ENCODE measurements around the gene CAMSAP1.
A peak's percentile ranks its signal among the peaks of the same experiment; 100 is the strongest.
"Not testable (repeated sequence)": the region's sequence is repeated elsewhere in the genome, so short reads cannot be mapped to it uniquely, and the experiment has no call there.

The CAMSAP1 gene

GRCh38 chr9:135907431-135908092, at the start of gene CAMSAP1:
Gene CAMSAP1, minus strand, starts transcription at chr9:135907546. Its CDS starts 387 bp downstream, at chr9:135907159.
- DNase-seq: peak; percentile 95

DNA sequence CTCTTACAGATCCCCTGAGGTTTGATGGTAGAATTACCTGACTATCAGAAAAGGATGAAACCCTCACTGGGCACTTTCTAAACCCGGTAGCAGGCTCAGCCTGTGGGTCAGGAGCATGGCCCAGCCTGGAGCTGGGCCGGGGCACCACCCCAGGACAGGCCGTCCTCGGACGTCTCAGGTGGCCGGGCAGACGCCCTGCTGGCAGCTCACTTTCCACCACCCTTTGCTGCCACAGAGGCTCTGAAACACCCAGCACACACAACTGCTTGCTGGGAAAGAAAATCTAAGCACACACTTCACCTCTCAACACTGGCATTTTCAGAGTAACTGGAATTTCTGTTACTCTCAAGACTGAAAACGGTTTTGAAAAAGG, 49.4 kb upstream of the CAMSAP1 start:
- no peak for DNase-seq

DNA sequence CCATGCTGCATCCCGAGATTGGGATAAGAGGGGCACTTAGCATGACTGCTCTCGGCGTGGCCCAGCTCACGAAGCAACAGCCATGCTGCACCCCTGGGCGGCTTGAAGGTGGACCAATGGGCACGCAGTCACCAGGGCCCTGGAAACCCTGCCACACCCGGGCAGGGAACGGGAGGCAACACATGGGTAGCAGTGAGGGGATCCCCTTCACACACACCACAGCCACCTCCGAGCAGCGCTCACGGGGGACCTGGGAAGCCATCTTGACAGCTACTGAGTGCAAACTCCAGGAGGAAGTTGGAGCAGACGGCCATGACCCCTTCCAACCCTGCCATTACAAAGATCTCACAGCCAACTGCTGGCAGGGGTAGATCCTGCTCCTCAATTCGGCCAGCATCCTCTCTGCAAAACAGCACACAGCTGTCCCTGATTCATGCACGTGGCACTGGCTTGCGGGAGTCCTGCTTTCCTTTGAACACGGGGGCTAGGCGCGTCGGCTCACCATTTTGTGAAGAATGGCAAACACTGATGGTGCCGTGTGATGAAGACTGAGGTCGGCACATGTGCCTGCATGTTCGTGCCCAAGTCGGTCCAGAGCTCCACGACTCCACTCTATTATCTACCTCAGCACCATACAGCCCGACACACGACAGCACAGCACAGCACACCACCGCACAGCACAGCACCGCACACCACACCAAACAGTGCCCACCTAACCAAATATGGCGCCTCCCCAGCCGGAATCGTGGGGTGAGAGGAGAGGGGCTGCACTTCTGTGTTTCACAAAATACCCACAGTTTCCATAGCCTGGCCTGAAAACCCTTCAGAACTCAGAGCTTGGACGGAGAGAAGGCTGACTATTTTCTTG, 48.8 kb upstream of the CAMSAP1 start:
- DNase-seq: no peak

GRCh38 chr9:135952664-135953206, 45.4 kb upstream of the CAMSAP1 start:
- DNase-seq: no peak

GRCh38 chr9:135951889-135952663, 44.7 kb upstream of the CAMSAP1 start:
- no peak for DNase-seq

DNA sequence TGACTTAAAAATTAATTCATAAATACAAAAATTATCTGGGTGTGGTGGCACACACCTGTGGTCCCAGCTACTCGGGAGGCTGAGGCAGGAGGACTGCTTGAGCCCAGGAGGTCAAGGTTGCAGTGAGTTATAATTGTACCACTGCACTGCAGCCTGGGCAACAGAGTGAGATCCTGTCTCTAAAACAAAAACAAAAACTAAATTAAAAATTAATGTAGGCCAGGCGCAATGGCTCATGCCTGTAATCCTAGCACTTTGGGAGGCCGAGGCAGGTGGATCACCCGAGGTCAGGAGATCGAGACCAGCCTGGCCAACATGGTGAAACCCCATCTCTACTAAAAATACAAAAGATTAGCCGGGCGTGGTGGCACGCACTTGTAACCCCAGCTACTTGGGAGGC, 44.0 kb upstream of the CAMSAP1 start:
- not testable (repeated sequence) for DNase-seq

GRCh38 chr9:135950841-135951240, 43.5 kb upstream of the CAMSAP1 start:
- DNase-seq: not testable (repeated sequence)

GRCh38 chr9:135950135-135950682, 42.9 kb upstream of the CAMSAP1 start:
- DNase-seq: no peak

GRCh38 chr9:135949501-135950134, 42.3 kb upstream of the CAMSAP1 start:
- no peak for DNase-seq

GRCh38 chr9:135948968-135949367, 41.6 kb upstream of the CAMSAP1 start:
- DNase-seq: no peak

GRCh38 chr9:135948446-135948845, 41.1 kb upstream of the CAMSAP1 start:
- DNase-seq: no peak

GRCh38 chr9:135947582-135947981, 40.2 kb upstream of the CAMSAP1 start:
- no peak for DNase-seq

GRCh38 chr9:135947105-135947504, 39.8 kb upstream of the CAMSAP1 start:
- not testable (repeated sequence) for DNase-seq

DNA sequence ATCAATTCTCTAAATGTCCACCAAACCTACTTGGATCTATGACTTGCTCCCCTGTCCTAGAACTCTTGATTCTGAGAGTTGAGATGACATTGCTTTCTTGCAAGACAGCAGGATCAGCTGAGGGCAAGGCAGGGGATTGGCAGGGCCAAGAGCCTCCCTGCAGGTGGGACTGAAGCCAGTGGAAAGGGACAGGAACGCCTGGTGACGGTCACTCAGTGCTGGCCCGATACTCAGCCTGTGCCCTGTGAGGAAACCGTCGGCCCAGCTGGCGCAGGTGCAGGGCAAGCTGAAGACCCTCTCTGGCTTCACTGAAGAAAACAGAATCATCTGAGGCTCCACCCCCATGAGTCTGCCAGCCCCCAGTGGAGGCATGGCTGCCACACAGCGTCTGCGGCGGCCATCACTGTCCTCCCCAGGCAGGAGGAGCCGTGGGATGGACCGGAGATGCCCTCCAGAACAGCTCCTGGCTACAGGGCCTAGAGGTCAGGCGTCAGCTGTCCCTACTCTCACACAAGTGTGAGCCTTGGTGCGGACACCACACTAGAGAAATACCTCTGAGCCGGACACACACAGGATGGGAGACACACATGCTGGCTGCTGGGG, 39.1 kb upstream of the CAMSAP1 start:
- DNase-seq: no peak

GRCh38 chr9:135945969-135946368, 38.6 kb upstream of the CAMSAP1 start:
- DNase-seq: no peak

GRCh38 chr9:135944444-135945252, 37.3 kb upstream of the CAMSAP1 start:
- DNase-seq: no peak

DNA sequence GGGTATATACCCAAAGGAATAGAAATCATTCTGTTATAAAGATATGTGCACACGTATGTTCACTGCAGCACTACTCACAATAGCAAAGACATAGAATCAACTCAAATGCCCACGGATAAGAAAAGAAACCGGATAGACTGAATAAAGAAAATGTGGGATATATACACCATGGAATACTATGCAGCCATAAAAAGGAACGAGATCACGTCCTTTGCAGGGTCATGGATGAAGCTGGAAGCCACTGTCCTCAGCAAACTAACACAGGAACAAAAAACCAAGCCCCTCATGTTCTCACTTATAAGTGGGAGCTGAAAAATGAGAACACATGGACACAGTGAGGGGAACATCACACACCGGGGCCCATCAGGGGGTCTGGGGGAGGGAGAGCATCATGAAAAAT, 36.3 kb upstream of the CAMSAP1 start:
- not testable (repeated sequence) for DNase-seq

GRCh38 chr9:135941288-135941995, 34.1 kb upstream of the CAMSAP1 start:
- DNase-seq: no peak

- peak; percentile 73 for DNase-seq
Measured at GRCh38 chr9:135939351-135940265, 32.3 kb upstream of the CAMSAP1 start.
